OCI-LY3 (cell line): ENCODE data around the gene ZFYVE21.

Experiments used
- H2AFZ ChIP-seq: fragments of 200-600, 300-600 bp; shearing (Covaris generic); 2 replicates; pipeline ENCODE4 v1.6.0; 2014; ENCODE audit warnings: antibody characterized with exemption, low read depth, low read length
- H3K27ac ChIP-seq: fragments of 200-600, 300-600 bp; sonication (generic); 2 replicates; pipeline ENCODE4 v1.5.1; 2014; ENCODE audit warnings: mild to moderate bottlenecking, low read length, moderate library complexity, mixed read lengths
- H3K27me3 ChIP-seq: fragments of 200-600, 300-600 bp; sonication (generic); 2 replicates; pipeline ENCODE4 v1.6.1; 2014; ENCODE audit warnings: low read depth, low read length, mixed read lengths
- H3K36me3 ChIP-seq: fragments of 200-600, 300-600 bp; sonication (generic); replicated peaks from 2 replicates; pipeline ENCODE3; 2014; ENCODE audit warnings: low read depth, low read length, mixed read lengths
- H3K4me1 ChIP-seq: fragments of 300-600, 200-600 bp; sonication (generic); 2 replicates; pipeline ENCODE4 v1.6.1; 2014; ENCODE audit warnings: low read length, mixed read lengths
- H3K4me2 ChIP-seq: fragments of 200-600, 300-600 bp; sonication (generic); 2 replicates; pipeline ENCODE4 v1.6.1; 2014; ENCODE audit warnings: low read length, mixed read lengths
- H3K4me3 ChIP-seq: fragments of 300-600, 200-600 bp; sonication (generic); 2 replicates; pipeline ENCODE4 v1.5.1; 2014; ENCODE audit warnings: antibody characterized with exemption, mild to moderate bottlenecking, low read length, moderate library complexity
- H3K79me2 ChIP-seq: fragments of 300-600, 200-600 bp; shearing (Covaris generic); 2 replicates; pipeline ENCODE4 v1.6.1; 2014; ENCODE audit warnings: mild to moderate bottlenecking, low read length, mixed read lengths
- H3K9ac ChIP-seq: fragments of 300-600, 200-600 bp; shearing (Covaris generic); 2 replicates; pipeline ENCODE4 v1.6.0; 2014; ENCODE audit warnings: mild to moderate bottlenecking, low read length, moderate library complexity
- H3K9me3 ChIP-seq: fragments of 200-600, 300-600 bp; shearing (Covaris generic); 2 replicates; pipeline ENCODE4 v1.6.1; 2014; ENCODE audit warnings: low read length, mixed read lengths; ENCODE audit not compliant: insufficient read depth
- H4K20me1 ChIP-seq: fragments of 200-600, 300-600 bp; sonication (generic); 2 replicates; pipeline ENCODE4 v1.6.1; 2016; ENCODE audit warnings: low read length, mixed read lengths; ENCODE audit not compliant: insufficient read depth
- CTCF ChIP-seq: fragments of 200-600, 300-600 bp; sonication (generic); IDR thresholded peaks from 2 replicates; pipeline ENCODE4 v1.5.1; 2014; ENCODE audit warnings: antibody characterized with exemption, low read length, low read depth
- EZH2phosphoT487 ChIP-seq: fragments of 200-600 bp; shearing (Covaris generic); IDR thresholded peaks from 2 replicates; pipeline ENCODE4 v1.6.1; 2018; ENCODE audit warnings: antibody characterized with exemption, mixed run types, low read depth

ZFYVE21 gene

GRCh38 chr14:103736546-103737431, 21.2 kb downstream of the ZFYVE21 start:
- Histone ChIP-seq H3K79me2 (no peaks in the 10 kb centered on the region), H3K9ac (no peak overlapping the region), H3K36me3 (no peaks in the 10 kb centered on the region), H3K27me3 (no peaks in the 10 kb centered on the region), H3K4me1 (no peaks in the 10 kb centered on the region), H3K4me2 (no peak overlapping the region), H3K27ac (no peak overlapping the region), H3K4me3 (no peak overlapping the region), H2AFZ (no peak overlapping the region), H4K20me1 (no peaks in the 10 kb centered on the region), H3K9me3 (no peaks in the 10 kb centered on the region)
- TF ChIP-seq EZH2phosphoT487: no peak
- TF ChIP-seq CTCF: no peak

- Histone ChIP-seq H3K79me2 (no peaks in the 10 kb centered on the region), H3K9ac (no peak overlapping the region), H3K4me1 (no peaks in the 10 kb centered on the region), H3K4me3 (no peak overlapping the region), H2AFZ (no peak overlapping the region), H3K27ac (no peak overlapping the region), H3K9me3 (no peaks in the 10 kb centered on the region), H3K27me3 (no peaks in the 10 kb centered on the region), H4K20me1 (no peaks in the 10 kb centered on the region), H3K36me3 (no peaks in the 10 kb centered on the region), H3K4me2 (no peak overlapping the region)
- TF ChIP-seq EZH2phosphoT487 (no peak), CTCF (no peak)
These were observed 21.9 kb downstream of the ZFYVE21 start for GRCh38 chr14:103737432-103738045.

GRCh38 chr14:103738166-103738565, 22.6 kb downstream of the ZFYVE21 start:
- Histone ChIP-seq H3K79me2 (no peaks in the 10 kb centered on the region), H2AFZ (no peak overlapping the region), H3K27me3 (no peaks in the 10 kb centered on the region), H3K36me3 (no peaks in the 10 kb centered on the region), H3K4me3 (no peak overlapping the region), H3K9ac (no peak overlapping the region), H3K4me1 (no peaks in the 10 kb centered on the region), H3K4me2 (no peak overlapping the region), H3K27ac (no peak overlapping the region), H4K20me1 (no peaks in the 10 kb centered on the region), H3K9me3 (no peaks in the 10 kb centered on the region)
- no peak for TF ChIP-seq EZH2phosphoT487
- no peak for TF ChIP-seq CTCF

- TF ChIP-seq EZH2phosphoT487: no peak
- TF ChIP-seq CTCF: no peak
- no peak overlapping the region for H3K27ac ChIP-seq
- H3K9me3 ChIP-seq: no peaks in the 10 kb centered on the region
- H3K27me3 ChIP-seq: no peaks in the 10 kb centered on the region
- no peaks in the 10 kb centered on the region for H3K4me1 ChIP-seq
- H3K79me2 ChIP-seq: no peaks in the 10 kb centered on the region
- H3K4me3 ChIP-seq: no peak overlapping the region
- H4K20me1 ChIP-seq: no peaks in the 10 kb centered on the region
- H3K36me3 ChIP-seq: no peaks in the 10 kb centered on the region
- no peak overlapping the region for H3K4me2 ChIP-seq
- no peak overlapping the region for H2AFZ ChIP-seq
- no peak overlapping the region for H3K9ac ChIP-seq
These were observed 23.3 kb downstream of the ZFYVE21 start for GRCh38 chr14:103738701-103739451.
